ENCODE measurements around the gene ACSM6. TPM values are rescaled to one million over a fixed set of nuclear protein-coding genes. Genes with fewer than 3 reads are reported as not detected.
A peak's percentile ranks its signal among the peaks of the same experiment; 100 is the strongest.

ACSM6 gene
- total RNA-seq, 1 experiment from 2014 or later, result not detected

DNA sequence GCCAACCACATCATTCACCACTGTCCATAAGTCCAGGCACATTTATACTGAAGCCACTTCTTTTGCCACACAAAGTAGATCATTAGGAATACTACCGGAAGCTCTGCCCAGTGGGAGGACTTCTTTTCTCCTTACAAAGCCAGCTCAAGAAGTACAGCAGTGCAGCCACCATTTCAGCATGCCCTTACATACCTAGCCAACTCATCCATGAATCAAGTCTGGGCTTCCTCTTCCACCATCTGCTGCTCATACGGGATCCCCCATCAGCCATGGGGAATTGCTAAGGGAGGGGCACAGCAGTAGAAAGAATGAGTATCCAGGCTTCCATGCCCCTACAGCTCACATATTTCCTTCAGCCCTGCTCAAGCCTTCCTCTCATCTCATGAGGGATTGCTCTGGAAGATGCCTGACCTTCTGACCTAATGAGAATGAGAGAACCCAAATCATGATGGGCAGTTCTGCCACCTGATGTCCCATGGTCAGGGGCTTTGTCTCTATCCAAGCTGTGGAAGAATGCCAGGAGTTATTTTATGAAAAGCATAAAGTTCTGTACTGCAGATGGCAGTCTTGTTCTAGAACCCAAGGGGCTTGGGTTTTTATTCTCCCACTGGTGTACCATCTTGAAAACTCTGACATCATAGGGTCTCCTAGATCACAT is 39.5 kb downstream of the ACSM6 start:
- WGBS (ENCODE audit: extremely low coverage, insufficient read length, low lambda C conversion rate), result no CpG with 5 or more reads among the region's 2 CpGs

More for the DNA sequence above, 39.5 kb downstream of the ACSM6 start:
- Histone ChIP-seq H3T11ph (ENCODE audit: low read length) (no peak overlapping the region), H3K4me2 (ENCODE audit: insufficient read depth, insufficient read length, low read length) (no peak overlapping the region), H3K79me2 (ENCODE audit: insufficient read depth, low read length) (no peaks in the 10 kb centered on the region), H4K20me1 (ENCODE audit: control insufficient read depth, insufficient read depth, insufficient read length) (no peaks in the 10 kb centered on the region), H4K5ac (ENCODE audit: insufficient read length, low read depth, low read length) (no peak overlapping the region), H3K27me3 (ENCODE audit: insufficient read depth, low read length) (no peaks in the 10 kb centered on the region), H2BK120ac (ENCODE audit: low read depth, low read length, poor library complexity, severe bottlenecking) (no peak overlapping the region), H3K18ac (ENCODE audit: insufficient read length, low read depth, low read length) (no peak overlapping the region), H2BK5ac (ENCODE audit: insufficient read length, low read length) (no peak overlapping the region), H2BK15ac (ENCODE audit: low read depth, low read length) (no peak overlapping the region), H3K4me1 (ENCODE audit: insufficient read depth, low read length) (peaks cover 9% of the 10 kb centered on the region; the same call in 1 of the 2 replicates), H2BK12ac (ENCODE audit: insufficient read length, low read depth, low read length) (no peak overlapping the region), H3K23ac (ENCODE audit: insufficient read length, low read depth, low read length) (no peak overlapping the region), H3K79me1 (ENCODE audit: insufficient read depth, low read depth, low read length, poor library complexity, severe bottlenecking) (no peaks in the 10 kb centered on the region), H2AFZ (ENCODE audit: low read length) (no peak overlapping the region), H3K4ac (ENCODE audit: low read depth, low read length) (no peak overlapping the region), H3K23me2 (ENCODE audit: insufficient read length, low read depth, low read length, poor library complexity, severe bottlenecking) (peaks cover 11% of the 10 kb centered on the region), H3K9me3 (ENCODE audit: control insufficient read depth, low read depth, low read length) (no peaks in the 10 kb centered on the region), H3K27ac (ENCODE audit: insufficient read length, low read depth, low read length) (no peak overlapping the region), H3K14ac (ENCODE audit: insufficient read depth, low read length) (no peak overlapping the region), H4K91ac (ENCODE audit: insufficient read length, low read depth, low read length) (peak overlapping the region; percentile 10), H4K8ac (replicated peaks; ENCODE audit: insufficient read length, low read depth, low read length) (no peak overlapping the region), H2AK5ac (ENCODE audit: insufficient read length, low read length) (no peak overlapping the region), H2BK20ac (ENCODE audit: low read depth, low read length, poor library complexity, severe bottlenecking) (no peak overlapping the region), H3K56ac (ENCODE audit: insufficient read length, low read depth, low read length) (no peak overlapping the region), H3K9ac (ENCODE audit: extremely low read depth, insufficient read length, low read length) (no peak overlapping the region)
- TF ChIP-seq, protein P1, sequence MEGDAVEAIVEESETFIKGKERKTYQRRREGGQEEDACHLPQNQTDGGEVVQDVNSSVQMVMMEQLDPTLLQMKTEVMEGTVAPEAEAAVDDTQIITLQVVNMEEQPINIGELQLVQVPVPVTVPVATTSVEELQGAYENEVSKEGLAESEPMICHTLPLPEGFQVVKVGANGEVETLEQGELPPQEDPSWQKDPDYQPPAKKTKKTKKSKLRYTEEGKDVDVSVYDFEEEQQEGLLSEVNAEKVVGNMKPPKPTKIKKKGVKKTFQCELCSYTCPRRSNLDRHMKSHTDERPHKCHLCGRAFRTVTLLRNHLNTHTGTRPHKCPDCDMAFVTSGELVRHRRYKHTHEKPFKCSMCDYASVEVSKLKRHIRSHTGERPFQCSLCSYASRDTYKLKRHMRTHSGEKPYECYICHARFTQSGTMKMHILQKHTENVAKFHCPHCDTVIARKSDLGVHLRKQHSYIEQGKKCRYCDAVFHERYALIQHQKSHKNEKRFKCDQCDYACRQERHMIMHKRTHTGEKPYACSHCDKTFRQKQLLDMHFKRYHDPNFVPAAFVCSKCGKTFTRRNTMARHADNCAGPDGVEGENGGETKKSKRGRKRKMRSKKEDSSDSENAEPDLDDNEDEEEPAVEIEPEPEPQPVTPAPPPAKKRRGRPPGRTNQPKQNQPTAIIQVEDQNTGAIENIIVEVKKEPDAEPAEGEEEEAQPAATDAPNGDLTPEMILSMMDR (conservative IDR thresholded peaks at IDR 0.05), result no peak
- Mint-ChIP-seq H3K27ac (peak overlapping the region in 1 of 3 experiments; percentile 42; a peak in 1 of 7 replicates), H3K4me3 (no peak overlapping the region), H3K4me1 (peaks cover 50 to 53% of the 10 kb centered on the region in 2 experiments), H3K27me3 (ENCODE audit: low read depth) (no peaks in the 10 kb centered on the region), H3K36me3 (ENCODE audit: insufficient read depth in 1 of 3, low read depth in 3 of 3) (peaks cover 13 to 36% (median 36%) of the 10 kb centered on the region in 3 experiments), H3K9me3 (peaks cover 0 to 17% of the 10 kb centered on the region in 2 experiments; a peak in 3 of 5 replicates)
- DNase-seq, result no peak
